ENCODE measurements around the gene CCDC66.
A peak's percentile ranks its signal among the peaks of the same experiment; 100 is the strongest.
"Not testable (repeated sequence)": the region's sequence is repeated elsewhere in the genome, so short reads cannot be mapped to it uniquely, and the experiment has no call there.

The CCDC66 gene

GRCh38 chr3:56556908-56557830, at the start of gene CCDC66:
TSS of gene CCDC66 (plus strand) at chr3:56557175. CDS start at chr3:56557243, 68 bp downstream.
- no peak for FAIRE-seq

- no peak for FAIRE-seq
Observed at GRCh38 chr3:56519641-56520040, 37.3 kb upstream of the CCDC66 start.

- no peak for FAIRE-seq
Observed at GRCh38 chr3:56522374-56522773, 34.6 kb upstream of the CCDC66 start.

- FAIRE-seq, result no peak
Observed at GRCh38 chr3:56525291-56525690, 31.7 kb upstream of the CCDC66 start.

GRCh38 chr3:56536735-56537134, 20.2 kb upstream of the CCDC66 start:
- no peak for FAIRE-seq

- peak; percentile 28 for FAIRE-seq
Observed at GRCh38 chr3:56547486-56547885, 9.5 kb upstream of the CCDC66 start.

GRCh38 chr3:56557831-56558170, 826 bp downstream of the CCDC66 start:
- no peak for FAIRE-seq

GRCh38 chr3:56573501-56573900, 16.5 kb downstream of the CCDC66 start:
- FAIRE-seq, result no peak

GRCh38 chr3:56581941-56582340, 25.0 kb downstream of the CCDC66 start:
- not testable (repeated sequence) for FAIRE-seq

- FAIRE-seq, result not testable (repeated sequence)
Observed at GRCh38 chr3:56584275-56584674, 27.3 kb downstream of the CCDC66 start.

GRCh38 chr3:56590814-56591213, 33.8 kb downstream of the CCDC66 start:
- no peak for FAIRE-seq

- FAIRE-seq, result no peak
Observed at GRCh38 chr3:56591262-56591661, 34.3 kb downstream of the CCDC66 start.

- no peak for FAIRE-seq
Observed at GRCh38 chr3:56593455-56594158, 36.6 kb downstream of the CCDC66 start.

GRCh38 chr3:56595975-56596840, 39.2 kb downstream of the CCDC66 start:
- no peak for FAIRE-seq

- not testable (repeated sequence) for FAIRE-seq
Observed at GRCh38 chr3:56608479-56608878, 51.5 kb downstream of the CCDC66 start.

- FAIRE-seq, result no peak
Observed at GRCh38 chr3:56610669-56611335, 53.8 kb downstream of the CCDC66 start.

GRCh38 chr3:56611364-56611763, 54.4 kb downstream of the CCDC66 start:
- FAIRE-seq, result no peak

GRCh38 chr3:56612146-56612545, 55.2 kb downstream of the CCDC66 start:
- no peak for FAIRE-seq

- no peak for FAIRE-seq
Observed at GRCh38 chr3:56613016-56613415, 56.0 kb downstream of the CCDC66 start.

GRCh38 chr3:56616478-56617006, 59.6 kb downstream of the CCDC66 start:
- FAIRE-seq, result no peak

- FAIRE-seq, result no peak
Observed at GRCh38 chr3:56620371-56620770, 63.4 kb downstream of the CCDC66 start.

- FAIRE-seq, result no peak
Observed at GRCh38 chr3:56621681-56622080, 64.7 kb downstream of the CCDC66 start.
